HCT116 (cell line): Measurements from ENCODE around the gene ZBTB20. TPM values are rescaled to one million over a fixed set of nuclear protein-coding genes. Genes with fewer than 3 reads are reported as not detected.

ENCODE experiments used
- ATAC-seq: fragments of 200-7000 bp; cut with Tn5 transposase; 2 replicates; pipeline ENCODE4 v1.9.1; 2020; ENCODE audit warnings: mild to moderate bottlenecking, moderate library complexity
- BruUV-seq: library from RNA; stranded (reverse); fragments of 400-500 nt; replicated peaks from 2 replicates; lab custom pipeline; 2021; lab: Mats Ljungman, UMichigan
- CTCF ChIA-PET: fragments of 300-600 bp; sonication (Branson Sonifier 250); formaldehyde crosslinking; loops from one replicate; lab custom pipeline; 2021; ENCODE audit warnings: antibody characterized with exemption; lab: Charles Lee
- POLR2A ChIA-PET: fragments of 300-600, 350-600 bp; sonication (Branson Sonifier 250); formaldehyde crosslinking; loops from one replicate; lab custom pipeline; 2021; ENCODE audit warnings: antibody characterized with exemption; lab: Charles Lee
- RAD21 ChIA-PET, 2 experiments: fragments of 300-600 bp; sonication (Branson Sonifier 250); formaldehyde crosslinking; loops; one replicate each; lab custom pipeline; 2023; ENCODE audit warnings: low total read pairs in 2 of 2; ENCODE audit not compliant: uncharacterized antibody in 2 of 2, unreplicated experiment in 2 of 2, low non-redundant PET in 1 of 2; lab: Charles Lee
- DNase-seq: peaks from one replicate; pipeline ENCODE4 v3.0.0-alpha.2; 2010; ENCODE audit warnings: low read depth, low spot score
- H2AFZ ChIP-seq: fragments of 200-600 bp; shearing (Covaris generic), sonication (generic); 2 replicates; pipeline ENCODE4 v1.6.1; 2017; ENCODE audit warnings: low read depth, mixed run types, mixed read lengths, antibody characterized with exemption, low read length; ENCODE audit not compliant: poor library complexity, severe bottlenecking
- H3K27ac ChIP-seq: 2 replicates; pipeline ENCODE4 v1.5.1; 2012; ENCODE audit warnings: low read depth, low read length
- H3K27me3 ChIP-seq: fragments of 200-600 bp; sonication (generic); 2 replicates; pipeline ENCODE4 v1.6.1; 2016; ENCODE audit warnings: mixed run types, low read length, mixed read lengths; ENCODE audit not compliant: insufficient read depth
- H3K36me3 ChIP-seq, 2 experiments: fragments of 200-500 bp in 1 of 2; fragments of 200-600 bp in 1 of 2; sonication (Bioruptor generic) in 1 of 2; sonication (generic) in 1 of 2; 2 replicates each; pipeline versions ENCODE4 v1.5.1 to v1.6.1; 2014 to 2016; ENCODE audit warnings: low read length in 2 of 2, inconsistent platforms in 1 of 2, mixed read lengths in 1 of 2, mixed run types in 1 of 2; ENCODE audit not compliant: insufficient read depth in 2 of 2, control insufficient read depth in 1 of 2
- H3K4me1 ChIP-seq, 2 experiments: fragments of 200-600 bp in 1 of 2; sonication (generic) in 1 of 2; 2 replicates each; pipeline versions ENCODE4 v1.5.1 to v1.6.1; 2012 to 2017; ENCODE audit warnings: low read length in 2 of 2, inconsistent platforms in 1 of 2, mild to moderate bottlenecking in 1 of 2, mixed read lengths in 1 of 2, mixed run types in 1 of 2, moderate library complexity in 1 of 2; ENCODE audit not compliant: insufficient read depth in 2 of 2, control insufficient read depth in 1 of 2
- H3K4me2 ChIP-seq: fragments of 200-600 bp; sonication (generic); 2 replicates; pipeline ENCODE4 v1.6.1; 2017; ENCODE audit warnings: mixed run types, low read length, mixed read lengths
- H3K4me3 ChIP-seq, 2 experiments: fragments of 200-600 bp in 1 of 2; sonication (generic) in 1 of 2; replicated peaks in 1 of 2; 2 replicates each; pipeline ENCODE4 v1.5.1; 2011 to 2016; ENCODE audit warnings: low read length in 2 of 2, control low read depth in 1 of 2, low read depth in 1 of 2, mild to moderate bottlenecking in 1 of 2, mixed read lengths in 1 of 2, mixed run types in 1 of 2
- H3K79me2 ChIP-seq: fragments of 200-600 bp; sonication (generic); 2 replicates; pipeline ENCODE4 v1.6.1; 2017; ENCODE audit warnings: mild to moderate bottlenecking, mixed run types, low read length, moderate library complexity, mixed read lengths; ENCODE audit not compliant: insufficient read depth
- H3K9ac ChIP-seq: fragments of 200-600 bp; sonication (generic); 2 replicates; pipeline ENCODE4 v1.6.1; 2016; ENCODE audit warnings: low read length, mixed read lengths
- H3K9me2 ChIP-seq: fragments of 200-600 bp; sonication (generic), shearing (Covaris generic); 2 replicates; pipeline ENCODE4 v1.6.1; 2017; ENCODE audit warnings: mixed run types, mild to moderate bottlenecking, moderate library complexity; ENCODE audit not compliant: insufficient read depth
- H3K9me3 ChIP-seq, 2 experiments: fragments of 200-500 bp in 1 of 2; fragments of 200-600 bp in 1 of 2; sonication (Bioruptor generic) in 1 of 2; sonication (generic) in 1 of 2; 2 replicates each; pipeline ENCODE4 v1.6.1; 2014 to 2017; ENCODE audit warnings: low read length in 2 of 2, mixed read lengths in 2 of 2, inconsistent platforms in 1 of 2, low read depth in 1 of 2, mild to moderate bottlenecking in 1 of 2, mixed run types in 1 of 2, moderate library complexity in 1 of 2; ENCODE audit not compliant: control insufficient read depth in 1 of 2, insufficient read depth in 1 of 2
- H4K20me1 ChIP-seq: fragments of 200-600 bp; sonication (generic), shearing (Covaris generic); 2 replicates; pipeline ENCODE4 v1.6.1; 2017; ENCODE audit warnings: mixed run types, mild to moderate bottlenecking, moderate library complexity; ENCODE audit not compliant: insufficient read depth
- CBX3 ChIP-seq: IDR thresholded peaks from 2 replicates; pipeline ENCODE4 v1.6.1; 2012; ENCODE audit warnings: low read depth
- CEBPB ChIP-seq: IDR thresholded peaks from 2 replicates; pipeline ENCODE4 v1.6.1; 2012; ENCODE audit warnings: low read depth
- CTCF ChIP-seq, 3 experiments: fragments of 200-600 bp in 1 of 3; sonication (generic) in 1 of 3; IDR thresholded peaks in 2 of 3; conservative IDR thresholded peaks in 1 of 3; 2 replicates each; pipeline ENCODE4 v1.5.1; 2012 to 2017; ENCODE audit warnings: low read depth in 2 of 3, low read length in 2 of 3, antibody characterized with exemption in 1 of 3, borderline replicate concordance in 1 of 3, control low read depth in 1 of 3, mild to moderate bottlenecking in 1 of 3, mixed read lengths in 1 of 3, mixed run types in 1 of 3, moderate library complexity in 1 of 3; ENCODE audit not compliant: insufficient read depth in 1 of 3
- EGR1 ChIP-seq: IDR thresholded peaks from 2 replicates; pipeline ENCODE4 v1.6.1; 2012; ENCODE audit warnings: low read depth
- EZH2 ChIP-seq: fragments of 200-600 bp; sonication (generic); IDR thresholded peaks from 2 replicates; pipeline ENCODE4 v1.6.1; 2017; ENCODE audit warnings: antibody characterized with exemption, mixed run types
- FOSL1 ChIP-seq: IDR thresholded peaks from 2 replicates; pipeline ENCODE4 v1.6.1; 2012; ENCODE audit warnings: low read depth
- POLR2A ChIP-seq: IDR thresholded peaks from 2 replicates; pipeline ENCODE4 v1.7.0; 2011; ENCODE audit warnings: borderline replicate concordance; ENCODE audit not compliant: insufficient read depth, insufficient read length; ENCODE audit errors: extremely low read depth
- POLR2AphosphoS5 ChIP-seq: IDR thresholded peaks from 2 replicates; pipeline ENCODE4 v1.6.1; 2011; ENCODE audit warnings: mild to moderate bottlenecking, low read depth, low read length, moderate library complexity
- RAD21 ChIP-seq: IDR thresholded peaks from 2 replicates; pipeline ENCODE4 v1.6.1; 2012; ENCODE audit warnings: low read depth, mild to moderate bottlenecking
- REST ChIP-seq: IDR thresholded peaks from 2 replicates; pipeline ENCODE4 v1.6.1; 2012; ENCODE audit warnings: low read depth
- SIN3A ChIP-seq: IDR thresholded peaks from 2 replicates; pipeline ENCODE4 v1.6.1; 2012; ENCODE audit warnings: low read depth
- SRF ChIP-seq: IDR thresholded peaks from 2 replicates; pipeline ENCODE4 v1.6.1; 2012; ENCODE audit warnings: low read depth
- TCF7L2 ChIP-seq: IDR thresholded peaks from 2 replicates; pipeline ENCODE4 v1.7.0; 2011; ENCODE audit warnings: borderline replicate concordance, inconsistent platforms; ENCODE audit not compliant: insufficient read depth, insufficient read length; ENCODE audit errors: extremely low read depth
- YY1 ChIP-seq: IDR thresholded peaks from 2 replicates; pipeline ENCODE4 v1.6.1; 2011; ENCODE audit warnings: low read length, low read depth, moderate library complexity, mild to moderate bottlenecking; ENCODE audit not compliant: insufficient replicate concordance; ENCODE audit errors: extremely low read depth
- ZFX ChIP-seq: fragments of 450-650 bp; IDR thresholded peaks from 2 replicates; pipeline ENCODE4 v1.6.1; 2017
- ZNF274 ChIP-seq: fragments of 200-500 bp; sonication (Bioruptor generic); IDR thresholded peaks from 2 replicates; pipeline ENCODE4 v1.6.1; 2014; ENCODE audit warnings: mild to moderate bottlenecking, low read depth, low read length, inconsistent platforms
- intact Hi-C: fragments of 100-400 bp; cut with micrococcal nuclease; formaldehyde crosslinking; loops from 2 replicates; pipeline ENCODE4 v1.10.0; 2022
- total RNA-seq: library from RNA; stranded (reverse); gene quantifications from one replicate; pipeline ENCODE4 v1.2.1, GENCODE V29; 2021; ENCODE audit not compliant: unreplicated experiment
- TF ChIP-seq, protein P1 (sequence below): IDR thresholded peaks from 2 replicates; pipeline ENCODE4 v1.6.1; 2011; ENCODE audit warnings: mild to moderate bottlenecking, low read length, moderate library complexity; ENCODE audit not compliant: insufficient replicate concordance; ENCODE audit errors: extremely low read depth
- TF ChIP-seq, protein P2 (sequence below): IDR thresholded peaks from 2 replicates; pipeline ENCODE4 v1.6.1; 2012

Gene ZBTB20
- total RNA-seq, 1 experiment from 2014 or later: 42.1 TPM

DNA sequence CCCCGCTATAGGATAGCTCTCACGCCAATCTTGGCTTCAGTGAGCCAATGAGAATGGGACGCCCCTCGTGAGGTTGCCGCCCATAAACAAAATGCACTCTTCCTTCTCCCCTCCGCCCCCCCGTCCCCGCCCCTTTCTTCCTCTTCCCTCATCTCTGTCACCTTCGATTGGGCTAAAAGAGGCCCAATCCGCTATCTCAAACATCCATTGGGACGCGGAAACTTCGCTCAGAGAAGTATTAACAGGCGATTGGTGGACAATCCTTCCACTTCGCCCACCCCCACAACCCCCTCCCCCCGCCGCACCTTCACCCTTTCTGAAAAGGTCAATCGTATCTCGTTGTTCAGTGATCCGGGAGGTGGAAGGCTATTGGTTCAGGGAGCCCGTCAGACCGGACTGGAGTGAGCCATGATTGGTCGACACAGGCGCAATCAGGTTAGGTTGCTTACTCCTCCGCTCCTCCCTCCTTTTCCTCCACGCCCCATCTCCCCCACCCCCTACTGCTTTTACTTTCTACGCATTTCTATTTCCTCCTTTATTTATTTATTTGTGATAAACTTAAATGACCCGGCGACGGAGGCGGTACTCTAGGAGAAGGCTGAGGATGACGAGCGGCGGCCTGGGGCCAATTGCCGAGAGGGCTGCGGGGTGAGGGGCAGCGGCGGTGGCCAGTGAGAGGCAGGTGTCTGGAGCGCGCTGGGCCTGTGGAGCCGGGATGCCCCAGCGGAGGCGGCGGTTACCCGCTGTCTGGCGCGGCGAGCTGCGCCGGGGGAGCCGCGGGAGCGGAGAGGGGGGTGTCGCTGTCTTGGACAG is 447 bp upstream of the ZBTB20 start:
- CTCF ChIA-PET: interaction anchor here (1.3 to 1.7 kb wide), 2 partner anchors 56 to 667 kb away, joined by 3 to 6 read pairs; no protein-coding TSS in a partner anchor
- TF ChIP-seq EZH2 (no peak), POLR2A (peak; percentile 56), SIN3A (no peak), POLR2AphosphoS5 (peak; percentile 36; the same call in 1 of the 2 replicates), REST (no peak), TCF7L2 (no peak), CEBPB (no peak), FOSL1 (no peak), ZNF274 (no peak), YY1 (peak; percentile 39), RAD21 (no peak), CTCF (IDR thresholded peaks at IDR 0.05 in 2 of 3, conservative IDR thresholded peaks at IDR 0.05 in 1 of 3; ENCODE audit: borderline replicate concordance in 1 of 3, insufficient read depth in 1 of 3, low read depth in 2 of 3, low read length in 2 of 3) (no peak), EGR1 (peak; percentile 44; the same call in 1 of the 2 replicates), SRF (no peak), CBX3 (no peak), ZFX (no peak; the same call in 1 of the 2 replicates)
- TF ChIP-seq, protein P1, sequence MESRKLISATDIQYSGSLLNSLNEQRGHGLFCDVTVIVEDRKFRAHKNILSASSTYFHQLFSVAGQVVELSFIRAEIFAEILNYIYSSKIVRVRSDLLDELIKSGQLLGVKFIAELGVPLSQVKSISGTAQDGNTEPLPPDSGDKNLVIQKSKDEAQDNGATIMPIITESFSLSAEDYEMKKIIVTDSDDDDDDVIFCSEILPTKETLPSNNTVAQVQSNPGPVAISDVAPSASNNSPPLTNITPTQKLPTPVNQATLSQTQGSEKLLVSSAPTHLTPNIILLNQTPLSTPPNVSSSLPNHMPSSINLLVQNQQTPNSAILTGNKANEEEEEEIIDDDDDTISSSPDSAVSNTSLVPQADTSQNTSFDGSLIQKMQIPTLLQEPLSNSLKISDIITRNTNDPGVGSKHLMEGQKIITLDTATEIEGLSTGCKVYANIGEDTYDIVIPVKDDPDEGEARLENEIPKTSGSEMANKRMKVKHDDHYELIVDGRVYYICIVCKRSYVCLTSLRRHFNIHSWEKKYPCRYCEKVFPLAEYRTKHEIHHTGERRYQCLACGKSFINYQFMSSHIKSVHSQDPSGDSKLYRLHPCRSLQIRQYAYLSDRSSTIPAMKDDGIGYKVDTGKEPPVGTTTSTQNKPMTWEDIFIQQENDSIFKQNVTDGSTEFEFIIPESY: no peak
- TF ChIP-seq, protein P2, sequence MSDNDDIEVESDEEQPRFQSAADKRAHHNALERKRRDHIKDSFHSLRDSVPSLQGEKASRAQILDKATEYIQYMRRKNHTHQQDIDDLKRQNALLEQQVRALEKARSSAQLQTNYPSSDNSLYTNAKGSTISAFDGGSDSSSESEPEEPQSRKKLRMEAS: no peak; the same call in 1 of the 2 replicates

More for the DNA sequence above, 447 bp upstream of the ZBTB20 start:
- Histone ChIP-seq H3K79me2 (peaks cover 3% of the 10 kb centered on the region; the same call in 1 of the 2 replicates), H3K9me2 (no peaks in the 10 kb centered on the region), H4K20me1 (no peaks in the 10 kb centered on the region), H3K36me3 (no peaks in the 10 kb centered on the region), H3K4me1 (peaks cover 9 to 17% of the 10 kb centered on the region in 2 experiments; a peak in 3 of 4 replicates), H2AFZ (peak overlapping the region; percentile 33), H3K4me2 (peak overlapping the region; percentile 87), H3K4me3 (peak overlapping the region; percentile 75 to 79), H3K9ac (peak overlapping the region; percentile 75), H3K27ac (peak overlapping the region; percentile 71), H3K9me3 (no peaks in the 10 kb centered on the region), H3K27me3 (no peaks in the 10 kb centered on the region)
- intact Hi-C loops: no loop called here
- peak; percentile 84 for ATAC-seq
- ChIA-PET RAD21 (no interaction called here), POLR2A (interaction anchor here (0.6 to 2.2 kb wide), 6 partner anchors 9 to 1410 kb away, joined by 3 to 13 read pairs (median 3); no protein-coding TSS in a partner anchor)
- DNase-seq: peak; percentile 99
- no TSS peak for BruUV-seq
